Fibroblast of lung (primary cell): ENCODE data around the gene EIF4A2.

Experiments used
- CTCF ChIP-seq, 2 donors: IDR thresholded peaks in 1 of 2; conservative IDR thresholded peaks in 1 of 2; 1 replicate in 1 of 2; 2 replicates in 1 of 2; pipeline ENCODE4 v1.5.1; 2011 to 2012; ENCODE audit warnings: low read length in 2 of 2, control low read depth in 1 of 2, inconsistent platforms in 1 of 2, low read depth in 1 of 2, mild to moderate bottlenecking in 1 of 2
- EZH2 ChIP-seq: IDR thresholded peaks from 2 replicates; pipeline ENCODE4 v1.5.1; 2012; ENCODE audit warnings: low read length, control low read depth, mild to moderate bottlenecking; ENCODE audit errors: missing control alignments

GRCh38 chr3:186751480-186751879, 31.9 kb upstream of the EIF4A2 start:
- TF ChIP-seq CTCF (conservative IDR thresholded peaks at IDR 0.05 in 1 of 2, IDR thresholded peaks at IDR 0.05 in 1 of 2; ENCODE audit: low read depth in 1 of 2, low read length in 2 of 2) (no peak), EZH2 (no peak)
